ENCODE data around the gene CEP68.
"Not testable (repeated sequence)": the region's sequence is repeated elsewhere in the genome, so short reads cannot be mapped to it uniquely, and the experiment has no call there.

CEP68 gene

GRCh38 chr2:65056215-65057053 is at the start of gene CEP68:
TSS of gene CEP68 (plus strand) at chr2:65056416. CDS start at chr2:65069445, 13,029 bp downstream.
- peak; percentile 98 for DNase-seq (ENCODE audit: low read depth)

GRCh38 chr2:65013776-65014175 is 42.4 kb upstream of the CEP68 start:
- no peak for DNase-seq (ENCODE audit: low read depth)

GRCh38 chr2:65015731-65016130 is 40.5 kb upstream of the CEP68 start:
- DNase-seq (ENCODE audit: low read depth), result no peak

- DNase-seq (ENCODE audit: low read depth), result no peak
Measured at GRCh38 chr2:65016789-65017188, 39.4 kb upstream of the CEP68 start.

- DNase-seq (ENCODE audit: low read depth), result no peak
Measured at GRCh38 chr2:65017335-65017734, 38.9 kb upstream of the CEP68 start.

- DNase-seq (ENCODE audit: low read depth), result no peak
Measured at GRCh38 chr2:65018141-65018582, 38.1 kb upstream of the CEP68 start.

- DNase-seq (ENCODE audit: low read depth), result no peak
Measured at GRCh38 chr2:65019010-65019409, 37.2 kb upstream of the CEP68 start.

GRCh38 chr2:65019675-65020195 is 36.5 kb upstream of the CEP68 start:
- no peak for DNase-seq (ENCODE audit: low read depth)

- not testable (repeated sequence) for DNase-seq (ENCODE audit: low read depth)
Measured at GRCh38 chr2:65020251-65020650, 36.0 kb upstream of the CEP68 start.

- DNase-seq (ENCODE audit: low read depth), result no peak
Measured at GRCh38 chr2:65020943-65021528, 35.2 kb upstream of the CEP68 start.

- no peak for DNase-seq (ENCODE audit: low read depth)
Measured at GRCh38 chr2:65021709-65022108, 34.5 kb upstream of the CEP68 start.

- no peak for DNase-seq (ENCODE audit: low read depth)
Measured at GRCh38 chr2:65022189-65022588, 34.0 kb upstream of the CEP68 start.

GRCh38 chr2:65023742-65024141 is 32.5 kb upstream of the CEP68 start:
- DNase-seq (ENCODE audit: low read depth), result no peak

- DNase-seq (ENCODE audit: low read depth), result peak; percentile 78
Measured at GRCh38 chr2:65024149-65024829, 31.9 kb upstream of the CEP68 start.

GRCh38 chr2:65025453-65026123 is 30.6 kb upstream of the CEP68 start:
- DNase-seq (ENCODE audit: low read depth), result no peak

- DNase-seq (ENCODE audit: low read depth), result no peak
Measured at GRCh38 chr2:65026154-65026553, 30.1 kb upstream of the CEP68 start.

- DNase-seq (ENCODE audit: low read depth), result no peak
Measured at GRCh38 chr2:65026704-65027464, 29.3 kb upstream of the CEP68 start.

GRCh38 chr2:65027616-65028244 is 28.5 kb upstream of the CEP68 start:
- no peak for DNase-seq (ENCODE audit: low read depth)

GRCh38 chr2:65030476-65031332 is 25.5 kb upstream of the CEP68 start:
- DNase-seq (ENCODE audit: low read depth), result no peak
